Measurements from ENCODE around the gene SUOX.
"Not testable (repeated sequence)": the region's sequence is repeated elsewhere in the genome, so short reads cannot be mapped to it uniquely, and the experiment has no call there.

Gene SUOX

DNA sequence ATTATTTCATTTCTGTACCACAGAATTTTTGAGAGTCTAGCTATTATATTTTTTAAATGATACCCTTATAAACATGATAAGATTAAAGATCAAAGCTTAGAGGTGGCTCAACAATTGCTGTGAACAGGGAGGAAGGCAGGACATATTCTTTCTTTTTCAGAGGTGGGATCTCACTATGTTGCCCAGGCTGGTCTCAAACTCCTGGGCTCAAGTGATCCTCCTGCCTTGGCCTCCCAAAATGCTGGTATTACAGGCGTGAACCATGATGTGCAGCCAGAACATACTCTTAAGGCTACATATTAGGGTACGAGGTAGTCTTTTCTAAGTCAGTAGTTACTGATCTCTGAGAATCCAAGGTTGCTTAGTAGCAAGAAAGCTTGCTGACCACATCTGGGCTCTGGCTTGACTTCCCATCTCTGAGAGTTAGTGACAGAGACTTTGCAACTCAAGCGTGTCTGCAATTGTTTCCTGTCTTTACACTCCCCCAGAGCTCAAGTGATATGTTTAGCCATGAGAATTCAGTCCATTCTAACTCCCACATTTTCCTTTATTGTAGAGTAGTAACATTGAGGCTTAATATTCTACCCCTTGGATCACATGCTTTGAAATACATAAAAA lies 14.6 kb upstream of the SUOX start:
- in situ Hi-C loops (cut with MboI; ENCODE audit: low sequenced_read_pairs): no loop called here

DNA sequence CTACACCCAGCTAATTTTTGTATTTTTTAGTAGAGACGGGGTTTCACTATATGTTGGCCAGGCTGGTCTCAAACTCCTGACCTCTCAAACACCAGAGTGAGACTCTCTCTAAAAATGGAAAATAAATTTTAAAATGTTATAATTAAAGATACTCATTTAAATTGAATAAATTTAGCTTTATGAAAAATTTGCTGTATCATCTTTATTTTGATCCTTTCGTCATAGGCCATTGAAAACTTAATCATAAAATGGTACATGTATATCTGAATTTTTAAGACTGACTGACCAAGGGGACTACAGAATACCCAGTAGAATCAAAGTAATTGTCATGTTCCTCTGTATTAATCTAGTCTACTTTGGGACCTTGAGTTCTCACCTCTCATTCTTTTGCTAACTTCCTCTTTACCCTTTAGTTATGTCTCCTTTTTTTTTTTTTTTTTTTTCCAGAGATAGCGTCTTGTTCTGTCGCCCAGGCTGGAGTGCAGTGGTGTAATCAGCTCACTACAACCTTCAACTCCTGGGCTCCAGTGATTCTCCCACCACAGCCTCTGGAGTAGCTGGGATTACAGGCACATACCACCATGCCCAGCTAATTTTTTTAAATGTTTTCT lies 13.7 kb upstream of the SUOX start:
- in situ Hi-C loops (cut with MboI; ENCODE audit: low sequenced_read_pairs): no loop called here

DNA sequence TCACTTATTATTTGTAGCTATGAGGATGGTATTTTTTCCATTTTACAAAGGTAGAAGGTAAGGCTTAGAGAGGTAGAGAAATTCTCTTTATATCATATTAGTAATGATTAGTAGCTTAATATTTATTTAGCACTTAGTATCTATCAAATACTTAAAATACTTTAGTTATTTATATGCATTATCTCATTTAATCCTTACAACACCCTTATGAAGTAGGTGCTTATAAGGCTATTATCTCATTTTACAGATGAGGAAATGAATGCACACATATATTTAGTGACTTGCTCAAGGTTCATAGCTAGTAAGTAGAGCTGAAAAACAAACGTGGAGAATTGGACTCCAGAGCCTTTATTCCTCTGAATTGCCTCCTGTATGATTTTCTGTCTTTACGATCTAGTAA lies 12.2 kb upstream of the SUOX start:
- in situ Hi-C loops (cut with MboI; ENCODE audit: low sequenced_read_pairs): no loop called here

DNA sequence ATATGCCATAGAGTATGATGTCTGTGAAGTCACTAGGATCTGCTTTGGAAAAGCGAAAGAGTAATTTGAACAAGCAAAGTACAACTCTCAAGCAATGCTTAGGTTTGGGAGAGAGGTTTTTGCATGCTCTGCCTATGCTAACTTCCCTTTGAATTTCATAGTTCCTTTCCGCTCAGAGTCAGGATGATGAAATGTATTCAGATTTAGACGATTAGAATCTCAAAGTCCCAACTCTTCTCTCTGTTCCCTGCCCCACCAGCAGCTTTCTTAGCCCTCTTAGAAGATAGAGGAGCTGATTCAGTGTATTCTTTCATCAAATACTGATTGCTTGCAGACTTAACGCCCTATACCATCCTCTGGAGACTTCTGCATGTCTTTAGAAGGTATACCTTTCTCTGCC lies 11.7 kb upstream of the SUOX start:
- in situ Hi-C loops (cut with MboI; ENCODE audit: low sequenced_read_pairs): no loop called here

DNA sequence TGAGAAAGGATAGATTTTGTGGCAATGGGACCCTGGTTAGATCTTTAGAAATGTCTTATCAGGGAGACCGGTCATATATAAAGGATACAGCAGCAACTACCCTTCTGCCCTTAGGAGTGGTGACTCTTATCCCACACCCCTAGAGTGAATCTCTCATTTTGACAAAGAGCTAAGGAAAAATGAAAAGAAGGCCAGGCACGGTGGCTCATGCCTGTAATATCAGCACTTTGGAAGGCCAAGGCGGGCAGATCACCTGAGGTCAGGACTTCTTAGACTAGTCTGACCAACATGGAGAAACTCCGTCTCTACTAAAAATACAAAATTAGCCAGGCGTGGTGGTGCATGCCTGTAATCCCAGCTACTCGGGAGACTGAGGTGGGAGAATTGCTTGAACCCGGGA lies 11.1 kb upstream of the SUOX start:
- in situ Hi-C loops (cut with MboI; ENCODE audit: low sequenced_read_pairs): not testable (repeated sequence)

DNA sequence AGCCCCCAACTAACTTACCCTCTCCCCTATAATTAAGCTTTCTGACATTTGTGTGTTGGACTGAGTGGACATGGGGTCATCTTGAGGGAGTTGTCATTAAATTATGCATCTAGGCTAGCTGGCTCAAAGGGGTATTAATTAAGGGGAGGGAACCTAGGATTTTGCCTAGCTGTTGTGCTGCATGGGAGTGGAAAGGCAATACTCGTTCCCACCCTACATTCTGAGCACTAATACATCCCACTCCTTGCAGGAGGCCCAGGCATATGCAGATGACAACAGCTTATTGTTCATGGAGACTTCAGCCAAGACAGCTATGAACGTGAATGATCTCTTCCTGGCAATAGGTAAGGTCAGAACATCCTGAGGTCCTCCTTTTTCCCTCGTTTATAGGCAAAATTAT lies 6.0 kb upstream of the SUOX start:
- in situ Hi-C loops (cut with MboI; ENCODE audit: low sequenced_read_pairs): no loop called here

DNA sequence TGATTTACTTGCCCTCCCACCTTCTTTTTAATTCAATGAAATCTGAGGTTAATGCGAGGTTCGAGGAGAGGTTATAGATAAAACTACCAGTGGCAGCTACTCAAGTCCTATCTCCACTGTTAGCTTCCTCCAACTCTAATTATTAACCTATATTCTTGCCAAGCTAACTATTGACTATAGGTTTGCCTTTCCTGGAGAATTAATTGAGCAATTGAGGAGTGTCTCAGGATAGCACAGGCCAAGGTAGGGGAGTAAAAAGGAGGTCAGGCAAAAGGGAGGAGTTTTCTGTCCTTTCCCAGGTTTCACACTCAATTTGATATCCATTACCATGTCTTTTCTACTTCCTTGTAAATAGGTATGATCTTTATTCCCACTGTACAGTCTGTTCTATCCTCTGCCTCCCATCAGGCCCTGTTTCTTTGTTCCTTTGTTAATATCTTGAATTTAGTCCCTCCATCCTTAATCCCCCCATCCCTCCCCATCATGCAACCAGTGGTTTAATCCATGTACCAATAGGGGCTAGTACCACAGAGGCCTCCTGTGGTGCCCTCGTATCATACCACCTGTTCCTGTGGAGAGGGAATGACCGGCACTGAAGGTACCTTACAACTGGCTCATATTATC lies 3.7 kb upstream of the SUOX start:
- in situ Hi-C loops (cut with MboI; ENCODE audit: low sequenced_read_pairs): no loop called here

DNA sequence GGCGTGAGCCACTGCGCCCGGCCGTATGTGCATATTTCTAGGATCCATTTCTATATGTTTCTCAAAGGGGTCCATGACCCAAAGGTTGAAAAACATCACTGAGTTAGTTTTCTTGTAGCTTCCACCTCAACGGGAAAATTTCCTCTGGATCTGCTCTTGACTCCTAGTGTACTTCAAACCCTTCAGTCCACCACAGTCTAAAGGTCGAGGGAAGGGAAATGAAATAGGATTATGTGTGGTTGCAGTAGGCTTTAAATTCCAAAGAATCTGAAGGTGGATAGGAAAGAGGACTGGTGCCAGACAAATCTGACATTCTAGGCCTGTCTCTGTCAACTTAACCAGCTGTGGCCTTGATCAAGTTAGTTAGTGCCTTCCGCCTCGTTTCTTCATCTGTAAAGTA lies 1.7 kb upstream of the SUOX start:
- in situ Hi-C loops (cut with MboI; ENCODE audit: low sequenced_read_pairs): no loop called here

DNA sequence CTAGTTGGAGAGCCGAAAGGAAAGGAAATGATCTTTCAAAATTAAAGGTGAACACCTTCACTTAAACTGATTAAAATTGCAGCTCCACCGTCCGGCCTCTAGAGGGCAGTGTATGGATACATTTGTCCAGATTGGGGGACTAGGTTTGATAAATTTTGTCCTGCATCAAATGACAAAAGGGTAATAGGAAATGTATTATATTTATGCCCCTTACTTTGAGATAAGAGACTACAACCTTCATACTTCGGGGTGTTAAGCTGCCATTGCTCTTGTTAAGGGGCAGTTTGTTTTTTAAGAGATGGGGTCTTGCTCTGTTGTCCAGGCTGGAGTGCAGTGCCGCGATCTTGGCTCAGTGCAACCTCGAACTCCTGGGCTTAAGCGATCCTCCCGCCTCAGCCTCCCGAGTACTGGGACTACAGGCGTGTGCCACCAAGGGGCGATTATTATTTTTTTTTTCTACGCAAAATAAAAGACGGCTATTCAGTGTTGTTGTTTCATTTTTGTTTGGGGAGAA lies 818 bp upstream of the SUOX start:
- in situ Hi-C loops (cut with MboI; ENCODE audit: low sequenced_read_pairs): no loop called here

DNA sequence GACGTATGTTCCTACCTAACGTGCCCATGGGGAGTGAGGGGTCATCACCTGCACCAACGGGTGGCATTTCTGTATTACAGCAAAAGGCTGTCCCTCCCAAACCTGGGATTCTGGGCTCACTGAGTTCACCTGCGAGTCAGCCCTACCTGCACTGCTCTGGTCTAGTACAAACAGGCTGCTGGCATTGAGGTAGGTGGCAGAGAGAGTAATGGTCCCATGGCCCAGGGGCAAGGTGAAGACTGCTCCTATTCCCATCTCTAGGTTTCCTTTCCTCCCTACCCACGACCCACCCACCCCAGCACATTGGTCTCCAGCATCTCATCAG lies 421 bp downstream of the SUOX start:
- in situ Hi-C loops (cut with MboI; ENCODE audit: low sequenced_read_pairs): no loop called here

DNA sequence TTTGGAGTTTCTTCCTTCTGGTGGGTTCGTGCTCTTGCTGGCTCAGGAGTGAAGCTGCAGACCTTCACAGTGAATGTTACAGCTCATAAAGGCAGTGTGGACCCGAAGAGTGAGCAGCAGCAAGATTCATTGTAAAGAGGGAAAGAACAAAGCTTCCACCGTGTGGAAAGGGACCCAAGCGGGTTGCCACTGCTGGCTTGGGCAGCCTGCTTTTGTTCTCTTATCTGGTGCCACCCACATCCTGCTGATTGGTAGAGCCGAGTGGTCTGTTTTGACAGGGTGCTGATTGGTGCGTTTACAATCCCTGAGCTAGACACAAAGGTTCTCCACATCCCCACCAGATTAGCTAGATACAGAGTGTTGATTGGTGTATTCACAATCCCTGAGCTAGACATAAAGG lies 2.4 kb downstream of the SUOX start:
- in situ Hi-C loops (cut with MboI; ENCODE audit: low sequenced_read_pairs): not testable (repeated sequence)

DNA sequence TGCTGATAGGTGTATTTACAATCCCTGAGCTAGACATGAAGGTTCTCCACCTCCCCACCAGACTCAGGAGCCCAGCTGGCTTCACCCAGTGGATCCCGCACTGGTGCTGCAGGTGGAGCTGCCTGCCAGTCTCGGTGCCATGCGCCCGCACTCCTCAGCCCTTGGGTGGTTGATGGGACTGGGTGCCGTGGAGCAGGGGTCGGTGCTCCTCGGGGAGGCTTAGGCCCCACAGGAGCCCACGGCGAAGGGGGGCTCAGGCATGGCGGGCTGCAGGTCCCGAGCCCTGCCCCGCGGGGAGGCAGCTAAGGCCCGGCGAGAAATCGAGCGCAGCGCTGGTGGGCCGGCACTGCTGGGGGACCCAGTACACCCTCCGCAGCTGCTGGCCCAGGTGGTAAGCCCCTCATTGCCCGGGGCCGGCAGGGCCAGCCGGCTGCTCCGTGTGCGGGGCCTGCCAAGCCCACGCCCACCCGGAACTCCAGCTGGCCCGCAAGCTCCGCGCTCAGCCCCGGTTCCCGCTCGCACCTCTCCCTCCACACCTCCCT lies 3.0 kb downstream of the SUOX start:
- in situ Hi-C loops (cut with MboI; ENCODE audit: low sequenced_read_pairs): not testable (repeated sequence)

DNA sequence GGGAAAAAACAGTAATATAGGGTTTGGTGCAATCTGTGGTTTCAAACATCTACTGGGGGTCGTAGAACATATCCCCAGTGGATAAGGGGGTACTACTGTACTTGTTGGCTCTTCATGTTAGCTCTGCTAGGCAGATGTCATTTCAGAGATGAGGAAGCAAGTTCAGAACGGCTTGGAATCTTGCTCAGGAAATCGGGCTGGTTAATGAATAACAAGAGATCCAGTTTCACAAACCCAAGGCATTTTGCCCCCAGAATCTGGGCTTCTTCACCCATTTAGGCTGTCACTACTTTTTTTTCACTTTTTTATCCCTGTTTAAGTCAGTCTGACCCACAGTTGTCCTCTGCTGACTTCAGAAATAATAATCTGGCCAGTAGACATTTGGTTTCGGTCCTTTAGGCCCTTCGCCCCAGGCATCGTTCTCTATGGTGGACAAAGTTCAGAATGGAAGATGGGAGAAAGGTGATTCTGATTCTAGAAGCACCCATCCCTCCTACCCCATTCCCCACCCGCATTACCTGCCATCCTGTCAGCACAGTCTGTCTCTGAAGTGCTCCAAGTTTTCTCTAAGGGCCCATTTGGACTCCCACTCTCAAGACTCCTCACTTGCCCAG lies 4.5 kb downstream of the SUOX start:
- in situ Hi-C loops (cut with MboI; ENCODE audit: low sequenced_read_pairs): no loop called here

DNA sequence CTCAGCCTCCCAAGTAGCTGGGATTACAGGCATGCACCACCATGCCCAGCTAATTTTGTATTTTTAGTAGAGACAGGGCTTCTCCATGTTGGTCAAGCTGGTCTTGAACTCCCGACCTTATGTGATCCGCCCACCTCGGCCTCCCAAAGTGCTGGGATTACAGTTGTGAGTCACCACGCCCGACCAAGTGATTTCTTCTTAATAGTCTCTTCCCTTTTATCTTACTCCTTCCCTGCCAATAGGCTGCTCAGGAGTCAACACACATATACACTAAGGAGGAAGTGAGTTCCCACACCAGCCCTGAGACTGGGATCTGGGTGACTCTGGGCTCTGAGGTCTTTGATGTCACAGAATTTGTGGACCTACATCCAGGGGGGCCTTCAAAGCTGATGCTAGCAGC lies 6.3 kb downstream of the SUOX start:
- in situ Hi-C loops (cut with MboI; ENCODE audit: low sequenced_read_pairs): not testable (repeated sequence)

DNA sequence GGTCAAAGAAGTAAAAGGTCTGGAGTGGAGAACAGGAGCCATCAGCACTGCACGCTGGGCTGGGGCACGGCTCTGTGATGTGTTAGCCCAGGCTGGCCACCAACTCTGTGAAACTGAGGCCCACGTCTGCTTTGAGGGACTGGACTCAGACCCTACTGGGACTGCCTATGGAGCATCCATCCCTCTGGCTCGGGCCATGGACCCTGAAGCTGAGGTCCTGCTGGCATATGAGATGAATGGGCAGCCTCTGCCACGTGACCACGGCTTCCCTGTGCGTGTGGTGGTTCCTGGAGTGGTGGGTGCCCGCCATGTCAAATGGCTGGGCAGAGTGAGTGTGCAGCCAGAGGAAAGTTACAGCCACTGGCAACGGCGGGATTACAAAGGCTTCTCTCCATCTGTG lies 7.1 kb downstream of the SUOX start:
- in situ Hi-C loops (cut with MboI; ENCODE audit: low sequenced_read_pairs): no loop called here

DNA sequence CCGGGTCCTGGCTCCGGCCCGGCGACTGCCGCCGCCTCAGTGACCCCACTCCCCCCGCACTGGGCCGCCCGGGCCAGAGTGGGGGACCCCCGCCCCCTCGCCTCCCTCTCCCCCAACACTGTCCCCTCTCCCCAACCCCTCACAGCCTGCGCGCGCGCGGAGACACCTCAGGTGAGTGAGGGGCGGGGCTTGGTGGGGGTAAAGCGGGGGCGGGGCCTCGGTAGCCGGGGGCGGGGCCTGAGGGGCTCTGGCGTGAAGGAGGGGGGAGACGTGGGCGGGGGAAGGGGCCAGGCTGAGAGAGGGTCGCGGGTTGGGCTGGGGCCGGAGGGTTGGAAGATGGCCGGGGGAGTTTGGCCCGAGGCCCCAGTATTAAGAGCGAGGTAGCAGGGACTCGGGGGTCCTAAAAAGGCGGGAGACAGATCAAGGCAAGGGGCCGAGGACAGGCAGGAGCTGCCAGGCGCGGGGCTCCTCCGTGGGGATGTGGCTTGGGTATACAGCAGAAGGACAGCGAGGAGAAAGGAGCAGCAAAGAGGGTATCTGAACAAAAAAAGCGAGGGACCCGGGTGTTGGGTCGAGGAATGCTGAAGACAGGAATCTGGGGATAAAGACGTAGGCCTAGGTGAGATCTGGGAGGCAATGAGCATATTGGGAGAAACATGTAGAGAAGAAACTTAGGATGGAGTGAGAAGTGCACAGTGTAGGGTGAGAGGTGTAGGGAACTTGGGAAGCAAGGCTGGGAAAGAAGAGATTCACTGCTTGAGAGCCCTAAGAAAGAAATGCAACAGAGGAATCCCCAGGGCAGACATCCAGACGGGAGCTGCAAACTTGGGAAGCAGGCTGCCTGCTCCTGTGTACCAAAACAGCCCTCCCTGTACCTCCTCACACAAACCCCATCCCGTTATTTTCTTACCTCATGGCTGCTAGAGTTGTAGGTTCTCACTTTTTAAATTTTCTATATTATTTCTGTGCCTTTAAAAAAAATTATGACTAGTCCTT lies 10.8 kb downstream of the SUOX start:
- in situ Hi-C loops (cut with MboI; ENCODE audit: low sequenced_read_pairs): no loop called here

DNA sequence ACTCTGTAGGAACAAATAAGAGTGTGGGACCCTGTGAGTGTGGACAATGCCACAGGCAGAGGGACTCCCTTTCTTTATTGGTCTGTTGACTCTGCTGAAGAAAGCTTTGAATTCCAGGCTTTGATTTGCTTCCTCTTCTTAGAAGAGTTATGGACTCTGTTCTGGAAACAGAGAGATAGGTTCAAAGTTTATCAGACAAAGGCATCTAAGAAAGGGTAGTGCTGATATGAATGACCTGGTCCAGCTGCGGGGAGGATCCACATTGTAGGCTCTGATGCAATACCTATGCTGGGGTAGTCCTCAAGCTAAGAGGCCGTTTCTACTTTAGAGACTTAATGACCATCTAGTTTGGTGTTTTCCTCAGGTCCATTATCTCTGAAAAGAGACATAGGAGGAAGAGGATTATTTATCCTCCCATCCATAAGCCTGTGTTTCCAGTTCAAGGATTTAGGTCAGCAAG lies 13.1 kb downstream of the SUOX start:
- in situ Hi-C loops (cut with MboI; ENCODE audit: low sequenced_read_pairs): no loop called here

DNA sequence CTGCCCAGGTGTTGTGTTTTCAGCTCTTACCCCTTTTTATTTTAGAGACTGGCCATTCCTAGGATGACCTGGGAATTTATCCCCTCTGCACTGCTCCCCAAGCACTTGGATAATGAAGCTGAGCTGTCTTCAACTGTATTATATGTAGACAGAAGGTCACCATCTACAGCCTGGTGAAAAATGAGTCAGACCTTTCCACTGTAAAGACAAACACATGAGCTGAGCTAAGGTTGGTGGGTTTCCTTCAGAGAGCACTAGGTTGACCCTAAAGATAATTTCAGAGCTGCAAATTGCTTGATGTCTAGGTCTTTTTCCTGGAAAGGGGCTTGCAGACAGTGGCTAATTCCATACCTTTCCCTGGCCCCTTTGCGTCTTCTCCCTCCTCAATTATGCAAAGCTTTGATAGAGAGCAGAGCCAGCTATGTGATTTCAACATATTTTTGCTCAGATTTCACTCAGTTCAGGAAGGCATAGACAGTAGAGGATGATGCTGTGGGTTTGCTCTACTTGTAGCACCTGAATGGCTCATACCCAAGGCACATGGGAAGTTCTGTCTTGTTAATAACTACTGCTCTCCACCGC lies 14.5 kb downstream of the SUOX start:
- in situ Hi-C loops (cut with MboI; ENCODE audit: low sequenced_read_pairs): no loop called here

DNA sequence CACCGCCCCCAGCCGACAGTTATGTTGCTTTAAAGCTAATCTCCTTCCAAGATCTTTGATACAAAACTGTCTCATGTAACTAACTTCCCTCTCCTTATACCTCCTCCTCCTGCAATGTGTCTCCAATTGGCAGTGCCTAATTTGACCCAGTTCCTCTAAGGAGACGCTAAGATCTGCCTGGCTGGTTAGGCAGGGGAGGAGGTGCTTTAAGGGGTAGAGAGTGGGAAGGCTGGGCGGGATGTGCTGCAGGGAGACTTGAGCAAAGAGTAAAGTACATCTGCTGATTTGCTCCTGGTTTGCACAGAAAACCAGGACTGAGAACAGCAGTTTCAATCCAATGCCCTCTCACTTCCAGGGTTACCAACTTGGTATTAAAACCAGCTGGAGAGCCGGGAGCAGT lies 16.4 kb downstream of the SUOX start:
- in situ Hi-C loops (cut with MboI; ENCODE audit: low sequenced_read_pairs): no loop called here

DNA sequence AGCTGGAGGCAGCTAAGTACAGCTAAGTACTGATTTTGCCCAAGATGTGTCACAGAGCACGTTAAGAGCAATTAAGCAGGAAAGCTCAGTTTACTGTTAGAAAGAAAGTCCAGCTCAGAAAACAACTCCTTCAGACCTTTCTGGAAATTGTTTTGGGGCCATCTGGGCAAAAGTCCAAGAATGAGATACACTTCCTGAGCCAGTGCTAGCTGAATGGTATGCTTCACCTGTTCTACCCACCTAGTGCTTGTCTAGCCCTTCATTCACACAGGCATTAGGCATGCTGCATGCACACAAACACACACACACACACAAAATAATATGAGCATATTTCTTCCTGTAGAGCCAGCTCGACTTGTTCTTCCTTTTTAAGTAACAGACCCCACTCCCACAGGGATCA lies 17.1 kb downstream of the SUOX start:
- in situ Hi-C loops (cut with MboI; ENCODE audit: low sequenced_read_pairs): no loop called here
